Measurements from ENCODE around the gene RTN4RL2.

GRCh38 chr11:57508341-57509170 lies 48.2 kb downstream of the RTN4RL2 start:
- TF ChIP-seq CTCF (IDR thresholded peaks at IDR 0.05; ENCODE audit: low read length) (no peak), EZH2 (IDR thresholded peaks at IDR 0.05; ENCODE audit: borderline replicate concordance, low read length) (no peak)
